ENCODE measurements around the gene TENM4.

TENM4 gene

GRCh38 chr11:78806214-78807004 is 634.4 kb downstream of the TENM4 start:
- Histone ChIP-seq H3K4me3 (ENCODE audit: low read depth in 1 of 5, low read length in 5 of 5) (no peak overlapping the region), H3K27me3 (ENCODE audit: control insufficient read depth in 5 of 5, insufficient read depth in 4 of 5, low read length in 5 of 5) (no peaks in the 10 kb centered on the region), H3K27ac (ENCODE audit: low read depth, low read length) (no peak overlapping the region), H3K4me1 (ENCODE audit: control insufficient read depth in 5 of 5, insufficient read depth in 5 of 5, low read length in 5 of 5) (peaks cover 2 to 27% (median 18%) of the 10 kb centered on the region in 5 donors), H3K9ac (ENCODE audit: low read length in 5 of 5) (no peak overlapping the region), H3K9me3 (ENCODE audit: control insufficient read depth in 5 of 5, low read length in 5 of 5) (no peaks in the 10 kb centered on the region), H3K36me3 (ENCODE audit: control insufficient read depth in 5 of 5, insufficient read depth in 5 of 5, low read length in 5 of 5) (peaks cover 0 to 3% (median 0%) of the 10 kb centered on the region in 5 donors)

- Histone ChIP-seq H3K9ac (ENCODE audit: low read length in 5 of 5) (no peak overlapping the region), H3K4me1 (ENCODE audit: control insufficient read depth in 5 of 5, insufficient read depth in 5 of 5, low read length in 5 of 5) (peaks cover 6 to 42% (median 32%) of the 10 kb centered on the region in 5 donors)
Measured at GRCh38 chr11:78804991-78805390, 635.8 kb downstream of the TENM4 start.

GRCh38 chr11:78803995-78804394 is 636.8 kb downstream of the TENM4 start:
- no peak overlapping the region for H3K4me3 ChIP-seq (ENCODE audit: low read depth in 1 of 5, low read length in 5 of 5)
- H3K27ac ChIP-seq (ENCODE audit: low read depth, low read length), result no peak overlapping the region
- H3K4me1 ChIP-seq (ENCODE audit: control insufficient read depth in 5 of 5, insufficient read depth in 5 of 5, low read length in 5 of 5), result peaks cover 6 to 45% (median 40%) of the 10 kb centered on the region in 5 donors
- no peaks in the 10 kb centered on the region for H3K27me3 ChIP-seq (ENCODE audit: control insufficient read depth in 5 of 5, insufficient read depth in 4 of 5, low read length in 5 of 5)
- no peak overlapping the region for H3K9ac ChIP-seq (ENCODE audit: low read length in 5 of 5)
- H3K36me3 ChIP-seq (ENCODE audit: control insufficient read depth in 5 of 5, insufficient read depth in 5 of 5, low read length in 5 of 5), result peaks cover 0 to 3% (median 0%) of the 10 kb centered on the region in 5 donors
- H3K9me3 ChIP-seq (ENCODE audit: control insufficient read depth in 5 of 5, low read length in 5 of 5), result no peaks in the 10 kb centered on the region

More at GRCh38 chr11:78804991-78805390, 635.8 kb downstream of the TENM4 start:
- Histone ChIP-seq H3K4me3 (ENCODE audit: low read depth in 1 of 5, low read length in 5 of 5) (no peak overlapping the region), H3K27ac (ENCODE audit: low read depth, low read length) (no peak overlapping the region), H3K36me3 (ENCODE audit: control insufficient read depth in 5 of 5, insufficient read depth in 5 of 5, low read length in 5 of 5) (peaks cover 0 to 3% (median 0%) of the 10 kb centered on the region in 5 donors), H3K27me3 (ENCODE audit: control insufficient read depth in 5 of 5, insufficient read depth in 4 of 5, low read length in 5 of 5) (no peaks in the 10 kb centered on the region), H3K9me3 (ENCODE audit: control insufficient read depth in 5 of 5, low read length in 5 of 5) (no peaks in the 10 kb centered on the region)

GRCh38 chr11:78802058-78802761 is 638.6 kb downstream of the TENM4 start:
- peaks cover 10 to 51% (median 47%) of the 10 kb centered on the region in 5 donors for H3K4me1 ChIP-seq (ENCODE audit: control insufficient read depth in 5 of 5, insufficient read depth in 5 of 5, low read length in 5 of 5)
- H3K27me3 ChIP-seq (ENCODE audit: control insufficient read depth in 5 of 5, insufficient read depth in 4 of 5, low read length in 5 of 5), result no peaks in the 10 kb centered on the region
- peaks cover 0 to 3% (median 0%) of the 10 kb centered on the region in 5 donors for H3K36me3 ChIP-seq (ENCODE audit: control insufficient read depth in 5 of 5, insufficient read depth in 5 of 5, low read length in 5 of 5)
- peak overlapping the region in 1 of 5 donors; percentile 43 for H3K9ac ChIP-seq (ENCODE audit: low read length in 5 of 5)
- peak overlapping the region; percentile 84 for H3K27ac ChIP-seq (ENCODE audit: low read depth, low read length)
- H3K9me3 ChIP-seq (ENCODE audit: control insufficient read depth in 5 of 5, low read length in 5 of 5), result no peaks in the 10 kb centered on the region
- peak overlapping the region in 1 of 5 donors; percentile 31 for H3K4me3 ChIP-seq (ENCODE audit: low read depth in 1 of 5, low read length in 5 of 5)

GRCh38 chr11:78801161-78801884 is 639.5 kb downstream of the TENM4 start:
- no peaks in the 10 kb centered on the region for H3K9me3 ChIP-seq (ENCODE audit: control insufficient read depth in 5 of 5, low read length in 5 of 5)
- peak overlapping the region in 1 of 5 donors; percentile 31 for H3K4me3 ChIP-seq (ENCODE audit: low read depth in 1 of 5, low read length in 5 of 5)
- H3K36me3 ChIP-seq (ENCODE audit: control insufficient read depth in 5 of 5, insufficient read depth in 5 of 5, low read length in 5 of 5), result peaks cover 0 to 3% (median 0%) of the 10 kb centered on the region in 5 donors
- H3K27me3 ChIP-seq (ENCODE audit: control insufficient read depth in 5 of 5, insufficient read depth in 4 of 5, low read length in 5 of 5), result no peaks in the 10 kb centered on the region
- H3K27ac ChIP-seq (ENCODE audit: low read depth, low read length), result peak overlapping the region; percentile 84
- H3K4me1 ChIP-seq (ENCODE audit: control insufficient read depth in 5 of 5, insufficient read depth in 5 of 5, low read length in 5 of 5), result peaks cover 10 to 48% (median 45%) of the 10 kb centered on the region in 5 donors
- peak overlapping the region in 1 of 5 donors; percentile 43 for H3K9ac ChIP-seq (ENCODE audit: low read length in 5 of 5)

GRCh38 chr11:78800756-78801155 is 640.1 kb downstream of the TENM4 start:
- Histone ChIP-seq H3K27ac (ENCODE audit: low read depth, low read length) (peak overlapping the region; percentile 84), H3K9ac (ENCODE audit: low read length in 5 of 5) (peak overlapping the region in 1 of 5 donors; percentile 17), H3K4me3 (ENCODE audit: low read depth in 1 of 5, low read length in 5 of 5) (no peak overlapping the region), H3K4me1 (ENCODE audit: control insufficient read depth in 5 of 5, insufficient read depth in 5 of 5, low read length in 5 of 5) (peaks cover 10 to 46% (median 42%) of the 10 kb centered on the region in 5 donors), H3K9me3 (ENCODE audit: control insufficient read depth in 5 of 5, low read length in 5 of 5) (no peaks in the 10 kb centered on the region), H3K36me3 (ENCODE audit: control insufficient read depth in 5 of 5, insufficient read depth in 5 of 5, low read length in 5 of 5) (peaks cover 0 to 3% (median 0%) of the 10 kb centered on the region in 5 donors), H3K27me3 (ENCODE audit: control insufficient read depth in 5 of 5, insufficient read depth in 4 of 5, low read length in 5 of 5) (no peaks in the 10 kb centered on the region)

- Histone ChIP-seq H3K4me3 (ENCODE audit: low read depth in 1 of 5, low read length in 5 of 5) (no peak overlapping the region), H3K4me1 (ENCODE audit: control insufficient read depth in 5 of 5, insufficient read depth in 5 of 5, low read length in 5 of 5) (peaks cover 10 to 48% (median 42%) of the 10 kb centered on the region in 5 donors), H3K27ac (ENCODE audit: low read depth, low read length) (peak overlapping the region; percentile 84), H3K36me3 (ENCODE audit: control insufficient read depth in 5 of 5, insufficient read depth in 5 of 5, low read length in 5 of 5) (peaks cover 0 to 3% (median 0%) of the 10 kb centered on the region in 5 donors), H3K9ac (ENCODE audit: low read length in 5 of 5) (no peak overlapping the region), H3K9me3 (ENCODE audit: control insufficient read depth in 5 of 5, low read length in 5 of 5) (no peaks in the 10 kb centered on the region), H3K27me3 (ENCODE audit: control insufficient read depth in 5 of 5, insufficient read depth in 4 of 5, low read length in 5 of 5) (no peaks in the 10 kb centered on the region)
Measured at GRCh38 chr11:78800096-78800690, 640.6 kb downstream of the TENM4 start.

- no peaks in the 10 kb centered on the region for H3K27me3 ChIP-seq (ENCODE audit: control insufficient read depth in 5 of 5, insufficient read depth in 4 of 5, low read length in 5 of 5)
- H3K9ac ChIP-seq (ENCODE audit: low read length in 5 of 5), result no peak overlapping the region
- H3K4me3 ChIP-seq (ENCODE audit: low read depth in 1 of 5, low read length in 5 of 5), result no peak overlapping the region
- peaks cover 0 to 6% (median 3%) of the 10 kb centered on the region in 5 donors for H3K36me3 ChIP-seq (ENCODE audit: control insufficient read depth in 5 of 5, insufficient read depth in 5 of 5, low read length in 5 of 5)
- no peak overlapping the region for H3K27ac ChIP-seq (ENCODE audit: low read depth, low read length)
- peaks cover 10 to 48% (median 42%) of the 10 kb centered on the region in 5 donors for H3K4me1 ChIP-seq (ENCODE audit: control insufficient read depth in 5 of 5, insufficient read depth in 5 of 5, low read length in 5 of 5)
- no peaks in the 10 kb centered on the region for H3K9me3 ChIP-seq (ENCODE audit: control insufficient read depth in 5 of 5, low read length in 5 of 5)
Measured at GRCh38 chr11:78798663-78799062, 642.2 kb downstream of the TENM4 start.

- peaks cover 0 to 6% (median 3%) of the 10 kb centered on the region in 5 donors for H3K36me3 ChIP-seq (ENCODE audit: control insufficient read depth in 5 of 5, insufficient read depth in 5 of 5, low read length in 5 of 5)
- no peaks in the 10 kb centered on the region for H3K9me3 ChIP-seq (ENCODE audit: control insufficient read depth in 5 of 5, low read length in 5 of 5)
- H3K27me3 ChIP-seq (ENCODE audit: control insufficient read depth in 5 of 5, insufficient read depth in 4 of 5, low read length in 5 of 5), result no peaks in the 10 kb centered on the region
- peaks cover 10 to 46% (median 41%) of the 10 kb centered on the region in 5 donors for H3K4me1 ChIP-seq (ENCODE audit: control insufficient read depth in 5 of 5, insufficient read depth in 5 of 5, low read length in 5 of 5)
- H3K4me3 ChIP-seq (ENCODE audit: low read depth in 1 of 5, low read length in 5 of 5), result no peak overlapping the region
- H3K27ac ChIP-seq (ENCODE audit: low read depth, low read length), result no peak overlapping the region
- no peak overlapping the region for H3K9ac ChIP-seq (ENCODE audit: low read length in 5 of 5)
Measured at GRCh38 chr11:78797559-78797958, 643.3 kb downstream of the TENM4 start.

Measured in subcutaneous abdominal adipose tissue (tissue), 5 donors.